Lower leg skin (tissue), 4 donors: ENCODE measurements around the gene GRB14. TPM values are rescaled to one million over a fixed set of nuclear protein-coding genes. Genes with fewer than 3 reads are reported as not detected.
"Not testable (repeated sequence)": the region's sequence is repeated elsewhere in the genome, so short reads cannot be mapped to it uniquely, and the experiment has no call there.

Source experiments
- DNase-seq, 2 donors: peaks; one replicate each; pipeline ENCODE4 v3.0.0-alpha.2; 2019; ENCODE audit warnings: low spot score in 2 of 2
- H3K4me3 ChIP-seq: fragments of 200-600 bp; sonication (generic); 2 replicates; pipeline ENCODE4 v1.5.1; 2017; ENCODE audit warnings: mild to moderate bottlenecking, low read depth; ENCODE audit not compliant: poor library complexity, severe bottlenecking
- POLR2A ChIP-seq, 2 donors: fragments of 450-650 bp; IDR thresholded peaks; one replicate each; pipeline ENCODE4 v1.6.1; 2016 to 2017; ENCODE audit warnings: antibody characterized with exemption in 2 of 2, mild to moderate bottlenecking in 1 of 2, moderate library complexity in 1 of 2
- WGBS, 2 donors: methylation state at CpG; one replicate each; pipeline ENCODE4 v1.1.5; 2018; 5-methylcytosine and 5-hydroxymethylcytosine counted together
- intact Hi-C: fragments of 100-400 bp; cut with DNase I; formaldehyde crosslinking; loops from one replicate; pipeline ENCODE4 v1.15.0; 2023; ENCODE audit warnings: low total_unique reads
- total RNA-seq, 4 donors: library from RNA; depleted of rRNA; stranded (reverse); fragments of >200 nt; gene quantifications; one replicate each; pipeline ENCODE4 v1.1.0, GENCODE V29; 2016
- TF ChIP-seq, protein P1 (sequence below), 3 donors: fragments of 450-650 bp; IDR thresholded peaks; one replicate each; pipeline ENCODE4 v1.5.1; 2016; ENCODE audit warnings: antibody characterized with exemption in 3 of 3, mild to moderate bottlenecking in 3 of 3, moderate library complexity in 2 of 3

Gene GRB14
- total RNA-seq, 4 donors from 2014 or later, result 0.13 to 7.5 (median 4.6) TPM

- intact Hi-C loops, result no loop called here
- no peak for DNase-seq
- no peak overlapping the region for H3K4me3 ChIP-seq
- TF ChIP-seq, protein P1, sequence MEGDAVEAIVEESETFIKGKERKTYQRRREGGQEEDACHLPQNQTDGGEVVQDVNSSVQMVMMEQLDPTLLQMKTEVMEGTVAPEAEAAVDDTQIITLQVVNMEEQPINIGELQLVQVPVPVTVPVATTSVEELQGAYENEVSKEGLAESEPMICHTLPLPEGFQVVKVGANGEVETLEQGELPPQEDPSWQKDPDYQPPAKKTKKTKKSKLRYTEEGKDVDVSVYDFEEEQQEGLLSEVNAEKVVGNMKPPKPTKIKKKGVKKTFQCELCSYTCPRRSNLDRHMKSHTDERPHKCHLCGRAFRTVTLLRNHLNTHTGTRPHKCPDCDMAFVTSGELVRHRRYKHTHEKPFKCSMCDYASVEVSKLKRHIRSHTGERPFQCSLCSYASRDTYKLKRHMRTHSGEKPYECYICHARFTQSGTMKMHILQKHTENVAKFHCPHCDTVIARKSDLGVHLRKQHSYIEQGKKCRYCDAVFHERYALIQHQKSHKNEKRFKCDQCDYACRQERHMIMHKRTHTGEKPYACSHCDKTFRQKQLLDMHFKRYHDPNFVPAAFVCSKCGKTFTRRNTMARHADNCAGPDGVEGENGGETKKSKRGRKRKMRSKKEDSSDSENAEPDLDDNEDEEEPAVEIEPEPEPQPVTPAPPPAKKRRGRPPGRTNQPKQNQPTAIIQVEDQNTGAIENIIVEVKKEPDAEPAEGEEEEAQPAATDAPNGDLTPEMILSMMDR (IDR thresholded peaks at IDR 0.05), result no peak
- TF ChIP-seq POLR2A (IDR thresholded peaks at IDR 0.05), result no peak
Measured at GRCh38 chr2:164474873-164475272, 146.4 kb downstream of the GRB14 start.

- 66 to 74% methylated on average over 1 of the region's 1 CpG for WGBS, 2 donors
- TF ChIP-seq POLR2A (IDR thresholded peaks at IDR 0.05), result no peak
- TF ChIP-seq, protein P1 (IDR thresholded peaks at IDR 0.05), result no peak
- intact Hi-C loops, result no loop called here
- DNase-seq, result no peak
- no peak overlapping the region for H3K4me3 ChIP-seq
Measured at GRCh38 chr2:164473021-164473420, 148.3 kb downstream of the GRB14 start.

GRCh38 chr2:164465047-164465446 is 156.2 kb downstream of the GRB14 start:
- DNase-seq, intact Hi-C loops, H3K4me3 ChIP-seq: not testable (repeated sequence)
- WGBS, 2 donors, result 92 to 97% methylated on average over 2 of the region's 2 CpGs

- 75 to 81% methylated on average over 5 of the region's 5 CpGs for WGBS, 2 donors
- TF ChIP-seq, protein P1 (IDR thresholded peaks at IDR 0.05), result no peak
- intact Hi-C loops, result no loop called here
Measured at GRCh38 chr2:164464376-164464775, 156.9 kb downstream of the GRB14 start.

GRCh38 chr2:164458792-164459191 is 162.5 kb downstream of the GRB14 start:
- intact Hi-C loops, result no loop called here
- DNase-seq, result no peak

More at GRCh38 chr2:164464376-164464775, 156.9 kb downstream of the GRB14 start:
- no peak overlapping the region for H3K4me3 ChIP-seq
- DNase-seq, result no peak

GRCh38 chr2:164457271-164457670 is 164.0 kb downstream of the GRB14 start:
- TF ChIP-seq, protein P1 (IDR thresholded peaks at IDR 0.05), result no peak
- no peak for TF ChIP-seq POLR2A (IDR thresholded peaks at IDR 0.05)
- DNase-seq, result no peak
- WGBS, 2 donors, result 81 to 92% methylated on average over 1 of the region's 1 CpG
- intact Hi-C loops, result no loop called here
- H3K4me3 ChIP-seq, result no peak overlapping the region

More at GRCh38 chr2:164458792-164459191, 162.5 kb downstream of the GRB14 start:
- WGBS, 2 donors, result 78 to 80% methylated on average over 2 of the region's 2 CpGs
- H3K4me3 ChIP-seq, result no peak overlapping the region
- TF ChIP-seq POLR2A (IDR thresholded peaks at IDR 0.05), result no peak
- TF ChIP-seq, protein P1 (IDR thresholded peaks at IDR 0.05), result no peak
